Smooth muscle cell (in vitro differentiated cells): ENCODE measurements around the gene RPS27A. TPM values are rescaled to one million over a fixed set of nuclear protein-coding genes. Genes with fewer than 3 reads are reported as not detected.

Experiments used
- DNase-seq: peaks from one replicate; lab custom pipeline; 2025; ENCODE audit not compliant: unreplicated experiment; lab: John Stamatoyannopoulos, UW
- H2AFZ ChIP-seq: fragments of 200-600 bp; sonication (generic); 2 replicates; pipeline ENCODE4 v1.6.0; 2016; ENCODE audit warnings: antibody characterized with exemption, low read depth, mild to moderate bottlenecking
- H3F3A ChIP-seq: fragments of 200-600 bp; sonication (generic); 2 replicates; pipeline ENCODE4 v1.6.0; 2017; ENCODE audit warnings: antibody characterized with exemption, low read depth
- H3K27ac ChIP-seq: fragments of 200-600 bp; sonication (generic); 2 replicates; pipeline ENCODE4 v1.5.1; 2016; ENCODE audit warnings: low read depth, mild to moderate bottlenecking
- H3K27me3 ChIP-seq: fragments of 200-600 bp; sonication (generic); 2 replicates; pipeline ENCODE4 v1.6.1; 2016; ENCODE audit warnings: low read depth, mild to moderate bottlenecking
- H3K36me3 ChIP-seq: fragments of 200-600 bp; sonication (generic); 2 replicates; pipeline ENCODE4 v1.5.1; 2016; ENCODE audit warnings: low read depth
- H3K4me1 ChIP-seq: fragments of 200-600 bp; sonication (generic); 2 replicates; pipeline ENCODE4 v1.5.1; 2016; ENCODE audit warnings: low read depth
- H3K4me2 ChIP-seq: fragments of 200-600 bp; sonication (generic); 2 replicates; pipeline ENCODE4 v1.6.0; 2016; ENCODE audit warnings: mild to moderate bottlenecking
- H3K4me3 ChIP-seq: fragments of 200-600 bp; sonication (generic); 2 replicates; pipeline ENCODE4 v1.5.1; 2016; ENCODE audit warnings: mild to moderate bottlenecking
- H3K79me2 ChIP-seq: fragments of 200-600 bp; sonication (generic); 2 replicates; pipeline ENCODE4 v1.6.0; 2016; ENCODE audit warnings: low read depth, mild to moderate bottlenecking
- H3K9ac ChIP-seq: fragments of 200-600 bp; sonication (generic); 2 replicates; pipeline ENCODE4 v1.6.0; 2016; ENCODE audit warnings: low read depth
- H3K9me3 ChIP-seq: fragments of 200-600 bp; sonication (generic); replicated peaks from 2 replicates; pipeline ENCODE4 v1.5.1; 2016; ENCODE audit warnings: low read depth
- H4K20me1 ChIP-seq: fragments of 200-600 bp; sonication (generic); 2 replicates; pipeline ENCODE4 v1.6.0; 2016; ENCODE audit warnings: low read depth
- CTCF ChIP-seq: fragments of 200-600 bp; sonication (generic); IDR thresholded peaks from 2 replicates; pipeline ENCODE4 v1.5.1; 2017; ENCODE audit warnings: borderline replicate concordance, mild to moderate bottlenecking, antibody characterized with exemption; ENCODE audit not compliant: insufficient read depth, poor library complexity, severe bottlenecking
- WGBS: methylation state at CpG from one replicate; pipeline ENCODE4 v1.1.7; 2016; ENCODE audit warnings: low lambda C conversion rate; 5-methylcytosine and 5-hydroxymethylcytosine counted together
- polyA plus RNA-seq: library from polyadenylated mRNA; unstranded; fragments of >200 nt; fragmentation: Nextera tagmentation; extraction: Ambion mirVana; gene quantifications from 2 replicates; pipeline ENCODE4 v1.2.1, GENCODE V29; 2016
- total RNA-seq: library from RNA; depleted of rRNA; stranded (reverse); fragments of >200 nt; gene quantifications from 2 replicates; pipeline ENCODE4 v1.2.3, GENCODE V29; 2014

Gene RPS27A
- total and polyA plus RNA-seq, 2 experiments from 2014 or later = 733 to 2,208 TPM

DNA sequence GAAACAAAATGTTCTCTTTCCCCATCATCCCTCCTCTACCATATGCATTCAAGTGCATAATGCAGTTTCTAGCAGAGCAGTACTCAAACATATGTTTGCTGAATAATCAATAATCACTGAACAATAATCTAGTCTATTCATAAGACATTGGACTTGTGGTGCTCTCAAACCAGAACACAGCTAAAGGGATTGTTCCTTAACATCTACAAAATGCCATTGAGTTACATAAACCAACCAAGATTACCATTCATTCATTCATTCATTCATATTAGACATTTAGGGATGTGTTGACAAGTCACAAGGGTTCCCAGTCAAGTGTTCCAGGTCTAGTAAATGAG lies 4.3 kb upstream of the RPS27A start:
- no peak overlapping the region for H3K27ac ChIP-seq
- H4K20me1 ChIP-seq = peaks cover 2% of the 10 kb centered on the region
- no peak for TF ChIP-seq CTCF
- H3K9ac ChIP-seq = no peak overlapping the region
- no peak overlapping the region for H3K4me3 ChIP-seq
- H3K4me2 ChIP-seq = no peak overlapping the region
- no peak for DNase-seq
- H3K79me2 ChIP-seq = peaks cover 59% of the 10 kb centered on the region
- H3K36me3 ChIP-seq = no peaks in the 10 kb centered on the region
- peaks cover 20% of the 10 kb centered on the region for H3F3A ChIP-seq
- H3K27me3 ChIP-seq = no peaks in the 10 kb centered on the region
- peaks cover 5% of the 10 kb centered on the region for H3K4me1 ChIP-seq
- no peaks in the 10 kb centered on the region for H3K9me3 ChIP-seq
- H2AFZ ChIP-seq = no peak overlapping the region

DNA sequence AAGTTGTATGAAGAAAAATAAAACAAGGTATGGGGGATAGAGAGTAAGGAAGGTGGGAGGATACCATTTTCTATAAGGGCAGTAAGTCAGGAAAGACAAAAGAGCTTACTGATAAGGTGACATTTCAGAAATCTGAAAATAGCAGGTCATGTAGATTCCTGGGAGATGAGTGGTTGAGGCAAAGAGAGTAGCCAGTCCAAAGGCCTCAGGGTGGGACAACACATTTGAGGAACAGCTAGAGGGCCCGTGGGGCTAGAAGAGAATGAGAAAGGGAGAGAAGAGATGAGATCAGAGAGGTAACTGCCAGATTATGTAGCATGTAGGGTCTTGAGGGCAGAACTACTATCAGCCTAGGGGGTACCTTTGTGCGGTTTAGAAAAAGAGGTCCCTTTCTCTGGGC lies 3.3 kb upstream of the RPS27A start:
- Histone ChIP-seq H4K20me1 (peaks cover 13% of the 10 kb centered on the region), H3K27me3 (no peaks in the 10 kb centered on the region), H3K9ac (no peak overlapping the region), H3K27ac (no peak overlapping the region), H2AFZ (no peak overlapping the region), H3K4me3 (no peak overlapping the region), H3K9me3 (no peaks in the 10 kb centered on the region), H3F3A (peaks cover 24% of the 10 kb centered on the region), H3K36me3 (no peaks in the 10 kb centered on the region), H3K79me2 (peaks cover 70% of the 10 kb centered on the region), H3K4me1 (peaks cover 13% of the 10 kb centered on the region), H3K4me2 (no peak overlapping the region)
- TF ChIP-seq CTCF = no peak
- 92% methylated on average over 2 of the region's 2 CpGs for WGBS
- DNase-seq = no peak

DNA sequence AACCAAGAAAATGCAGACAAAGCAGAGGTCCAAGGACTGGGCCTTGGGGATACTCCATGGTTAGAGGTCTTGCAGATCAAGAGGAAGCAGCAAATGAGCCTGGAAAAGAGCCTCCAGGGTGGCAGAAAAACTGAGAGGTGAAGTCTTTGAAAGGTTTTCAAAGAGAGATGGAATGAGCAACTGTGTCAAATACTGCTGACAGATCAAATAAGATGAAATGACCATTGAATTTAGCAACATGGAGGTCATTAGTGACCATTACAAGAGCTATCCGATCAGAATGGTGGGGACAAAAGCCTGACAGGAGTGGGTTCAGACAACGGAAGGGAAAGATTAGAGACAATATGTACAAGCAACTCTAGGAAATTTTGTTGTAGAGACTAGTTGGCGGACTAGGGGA lies 1.9 kb upstream of the RPS27A start:
- Histone ChIP-seq H2AFZ (no peak overlapping the region), H3K27me3 (no peaks in the 10 kb centered on the region), H3K27ac (no peak overlapping the region), H3K4me1 (peaks cover 17% of the 10 kb centered on the region), H3F3A (peaks cover 24% of the 10 kb centered on the region), H3K4me2 (peak overlapping the region; percentile 98), H3K4me3 (no peak overlapping the region), H3K9ac (no peak overlapping the region), H3K36me3 (peaks cover 11% of the 10 kb centered on the region), H4K20me1 (peaks cover 26% of the 10 kb centered on the region), H3K79me2 (peaks cover 72% of the 10 kb centered on the region), H3K9me3 (no peaks in the 10 kb centered on the region)
- WGBS = 100% methylated on average over 3 of the region's 3 CpGs
- DNase-seq = no peak
- no peak for TF ChIP-seq CTCF

DNA sequence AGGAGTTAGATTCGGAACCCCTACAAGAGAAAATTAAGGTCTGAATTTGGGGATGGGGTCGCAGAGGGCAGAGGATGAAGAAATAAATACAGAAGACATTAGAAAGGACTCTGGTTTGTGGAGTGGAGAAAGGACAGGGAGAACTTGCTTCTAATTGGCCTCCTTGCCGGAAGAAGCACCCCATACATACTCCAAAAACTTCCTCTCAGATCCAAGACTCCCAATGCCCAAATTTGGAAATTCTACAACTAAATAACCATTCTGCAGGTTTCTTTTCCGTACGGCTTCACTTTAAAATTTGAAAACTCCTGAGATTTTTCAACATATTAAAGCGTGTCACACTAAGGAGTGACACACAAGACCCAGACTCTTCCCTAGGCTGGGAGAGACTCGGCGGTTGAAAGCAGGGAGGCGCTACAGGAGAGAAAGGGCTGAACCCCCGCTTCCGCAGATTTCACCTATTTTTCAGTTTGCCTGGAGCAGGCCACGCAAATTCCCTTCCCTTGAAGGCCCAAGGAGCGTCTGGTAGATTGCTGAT lies 873 bp upstream of the RPS27A start:
- Histone ChIP-seq H3K4me1 (peaks cover 19% of the 10 kb centered on the region), H3K9ac (peak overlapping the region; percentile 99), H3K36me3 (peaks cover 14% of the 10 kb centered on the region), H3K9me3 (no peaks in the 10 kb centered on the region), H3K4me3 (peak overlapping the region; percentile 79), H3F3A (peaks cover 30% of the 10 kb centered on the region), H4K20me1 (peaks cover 28% of the 10 kb centered on the region), H3K4me2 (peak overlapping the region; percentile 98), H3K27ac (peak overlapping the region; percentile 99), H3K79me2 (peaks cover 66% of the 10 kb centered on the region), H3K27me3 (no peaks in the 10 kb centered on the region), H2AFZ (peak overlapping the region; percentile 97)
- TF ChIP-seq CTCF = no peak
- DNase-seq = no peak
- 8% methylated on average over 13 of the region's 13 CpGs for WGBS
